Osteoblast (primary cell): ENCODE measurements around the gene LY9. TPM values are rescaled to one million over a fixed set of nuclear protein-coding genes. Genes with fewer than 3 reads are reported as not detected.

Experiments
- DNase-seq: peaks from one replicate; pipeline ENCODE4 v3.0.0; 2011; ENCODE audit warnings: low spot score, mixed read lengths; ENCODE audit not compliant: insufficient read length; ENCODE audit errors: missing footprints
- H2AFZ ChIP-seq: 2 replicates; pipeline ENCODE4 v1.6.0; 2011; ENCODE audit warnings: mild to moderate bottlenecking, low read length
- H3K27ac ChIP-seq: 2 replicates; pipeline ENCODE4 v1.5.1; 2011; ENCODE audit warnings: mild to moderate bottlenecking, low read depth, low read length, moderate library complexity
- H3K27me3 ChIP-seq: 2 replicates; pipeline ENCODE4 v1.6.0; 2012; ENCODE audit warnings: mild to moderate bottlenecking, control low read depth, inconsistent platforms, low read length, moderate library complexity; ENCODE audit not compliant: insufficient read depth
- H3K36me3 ChIP-seq: 2 replicates; pipeline ENCODE4 v1.5.1; 2011; ENCODE audit warnings: mild to moderate bottlenecking, low read length, control low read depth, moderate library complexity; ENCODE audit not compliant: insufficient read depth
- H3K4me1 ChIP-seq: 2 replicates; pipeline ENCODE4 v1.5.1; 2011; ENCODE audit warnings: mild to moderate bottlenecking, low read length, control low read depth, moderate library complexity; ENCODE audit not compliant: insufficient read depth
- H3K4me2 ChIP-seq: 2 replicates; pipeline ENCODE4 v1.6.0; 2011; ENCODE audit warnings: mild to moderate bottlenecking, low read length; ENCODE audit not compliant: insufficient read depth
- H3K4me3 ChIP-seq: fragments of 200-600 bp; sonication (generic); 3 replicates; pipeline ENCODE4 v1.5.1; 2012; ENCODE audit warnings: mild to moderate bottlenecking, low read length, inconsistent platforms; ENCODE audit not compliant: insufficient read depth
- H3K79me2 ChIP-seq: 2 replicates; pipeline ENCODE4 v1.6.0; 2012; ENCODE audit warnings: mild to moderate bottlenecking, low read length, control low read depth, inconsistent platforms; ENCODE audit not compliant: insufficient read depth
- H3K9me3 ChIP-seq: 2 replicates; pipeline ENCODE4 v1.5.1; 2011; ENCODE audit warnings: low read depth, low read length, control low read depth
- H4K20me1 ChIP-seq: 2 replicates; pipeline ENCODE4 v1.6.0; 2012; ENCODE audit warnings: mild to moderate bottlenecking, low read length, control low read depth; ENCODE audit not compliant: insufficient read depth
- CTCF ChIP-seq: IDR thresholded peaks from 2 replicates; pipeline ENCODE4 v1.5.1; 2011; ENCODE audit warnings: mild to moderate bottlenecking, low read depth, low read length, moderate library complexity; ENCODE audit errors: extremely low read depth
- total RNA-seq: library from RNA; depleted of rRNA; stranded (reverse); fragments of >200 nt; gene quantifications from 2 replicates; pipeline ENCODE4 v1.2.3, GENCODE V29; 2012

Gene LY9
- total RNA-seq, 1 donor: not detected

DNA sequence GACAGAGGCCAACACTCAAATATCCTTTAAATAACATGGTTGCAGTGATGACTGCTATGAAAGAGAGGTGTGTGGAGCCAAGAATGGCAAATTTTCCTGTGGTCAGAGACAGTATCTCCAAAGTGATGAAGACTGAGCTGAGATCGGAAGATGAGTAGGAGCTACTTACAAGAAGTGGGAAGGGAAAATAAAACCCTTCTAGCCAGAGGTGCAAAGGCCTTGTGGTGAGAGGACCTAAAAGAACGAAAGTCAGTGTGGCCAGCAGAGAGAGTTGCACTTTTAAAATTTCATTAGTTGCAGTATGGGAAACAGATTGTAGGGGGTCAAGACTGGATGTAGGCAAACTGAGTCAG, 39.1 kb upstream of the LY9 start:
- Histone ChIP-seq H4K20me1 (no peaks in the 10 kb centered on the region), H3K27me3 (no peaks in the 10 kb centered on the region), H3K4me1 (no peaks in the 10 kb centered on the region), H3K9me3 (no peaks in the 10 kb centered on the region), H3K27ac (no peak overlapping the region), H3K4me3 (no peak overlapping the region), H3K4me2 (no peak overlapping the region), H3K36me3 (no peaks in the 10 kb centered on the region), H3K79me2 (no peaks in the 10 kb centered on the region), H2AFZ (no peak overlapping the region)
- no peak for DNase-seq
- no peak for TF ChIP-seq CTCF

- Histone ChIP-seq H3K4me2 (no peak overlapping the region), H3K36me3 (no peaks in the 10 kb centered on the region), H3K79me2 (no peaks in the 10 kb centered on the region), H3K9me3 (no peaks in the 10 kb centered on the region), H3K27me3 (no peaks in the 10 kb centered on the region), H3K4me1 (no peaks in the 10 kb centered on the region), H3K4me3 (no peak overlapping the region), H3K27ac (no peak overlapping the region), H4K20me1 (no peaks in the 10 kb centered on the region), H2AFZ (no peak overlapping the region)
- no peak for DNase-seq
- no peak for TF ChIP-seq CTCF
These were observed 37.5 kb upstream of the LY9 start for GRCh38 chr1:160758521-160758920.

GRCh38 chr1:160759740-160760139, 36.2 kb upstream of the LY9 start:
- H3K4me2 ChIP-seq: no peak overlapping the region
- no peaks in the 10 kb centered on the region for H3K9me3 ChIP-seq
- H3K4me3 ChIP-seq: no peak overlapping the region
- H2AFZ ChIP-seq: no peak overlapping the region
- no peaks in the 10 kb centered on the region for H3K27me3 ChIP-seq
- no peaks in the 10 kb centered on the region for H3K36me3 ChIP-seq
- no peak overlapping the region for H3K27ac ChIP-seq
- H3K79me2 ChIP-seq: no peaks in the 10 kb centered on the region
- no peak for DNase-seq
- TF ChIP-seq CTCF: no peak
- no peaks in the 10 kb centered on the region for H3K4me1 ChIP-seq
- no peaks in the 10 kb centered on the region for H4K20me1 ChIP-seq

DNA sequence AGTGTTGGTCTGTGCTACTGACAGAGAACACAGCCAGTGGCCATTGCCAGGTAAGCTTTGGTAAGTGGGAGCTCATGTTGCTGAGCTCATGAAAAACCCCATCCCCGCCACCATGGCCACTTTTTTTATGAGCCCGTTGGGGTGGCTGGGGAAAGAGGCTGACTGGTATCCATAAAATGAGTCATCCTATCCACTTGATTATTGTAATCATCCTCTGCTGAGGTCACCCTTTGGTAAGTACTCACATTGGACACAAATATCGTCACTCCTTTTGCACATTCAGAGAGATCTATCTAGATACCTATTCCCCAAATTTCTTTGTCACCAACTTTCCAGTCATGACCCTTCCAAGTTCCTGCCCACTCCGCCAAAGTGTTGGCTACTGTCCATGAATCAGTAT, 34.9 kb upstream of the LY9 start:
- Histone ChIP-seq H3K9me3 (no peaks in the 10 kb centered on the region), H3K4me2 (no peak overlapping the region)

More for the DNA sequence above, 34.9 kb upstream of the LY9 start:
- H2AFZ ChIP-seq: no peak overlapping the region
- H3K36me3 ChIP-seq: no peaks in the 10 kb centered on the region
- TF ChIP-seq CTCF: no peak
- no peaks in the 10 kb centered on the region for H4K20me1 ChIP-seq
- H3K27me3 ChIP-seq: no peaks in the 10 kb centered on the region
- no peak for DNase-seq
- no peaks in the 10 kb centered on the region for H3K4me1 ChIP-seq
- H3K27ac ChIP-seq: no peak overlapping the region
- no peaks in the 10 kb centered on the region for H3K79me2 ChIP-seq
- no peak overlapping the region for H3K4me3 ChIP-seq
